KOPT-K1 (cell line): ENCODE data around the gene SLC12A7.

Source experiments
- H3K27ac ChIP-seq: fragments of 200-600 bp; sonication (generic); 2 replicates; pipeline ENCODE4 v1.5.1; 2016; ENCODE audit warnings: antibody characterized with exemption, mild to moderate bottlenecking, low read depth, low read length; ENCODE audit not compliant: poor library complexity, severe bottlenecking
- H3K36me3 ChIP-seq: fragments of 200-600 bp; sonication (generic); 2 replicates; pipeline ENCODE4 v1.5.1; 2017; ENCODE audit warnings: antibody characterized with exemption, mild to moderate bottlenecking, low read length, moderate library complexity; ENCODE audit not compliant: insufficient read depth
- H3K9me3 ChIP-seq: fragments of 200-600 bp; sonication (generic); 2 replicates; pipeline ENCODE4 v1.5.1; 2017; ENCODE audit warnings: antibody characterized with exemption, low read length, mild to moderate bottlenecking; ENCODE audit not compliant: insufficient read depth, poor library complexity, severe bottlenecking

SLC12A7 gene

GRCh38 chr5:1150866-1151265 is 39.0 kb upstream of the SLC12A7 start:
- no peaks in the 10 kb centered on the region for H3K36me3 ChIP-seq
- H3K27ac ChIP-seq: no peak overlapping the region
- no peaks in the 10 kb centered on the region for H3K9me3 ChIP-seq

DNA sequence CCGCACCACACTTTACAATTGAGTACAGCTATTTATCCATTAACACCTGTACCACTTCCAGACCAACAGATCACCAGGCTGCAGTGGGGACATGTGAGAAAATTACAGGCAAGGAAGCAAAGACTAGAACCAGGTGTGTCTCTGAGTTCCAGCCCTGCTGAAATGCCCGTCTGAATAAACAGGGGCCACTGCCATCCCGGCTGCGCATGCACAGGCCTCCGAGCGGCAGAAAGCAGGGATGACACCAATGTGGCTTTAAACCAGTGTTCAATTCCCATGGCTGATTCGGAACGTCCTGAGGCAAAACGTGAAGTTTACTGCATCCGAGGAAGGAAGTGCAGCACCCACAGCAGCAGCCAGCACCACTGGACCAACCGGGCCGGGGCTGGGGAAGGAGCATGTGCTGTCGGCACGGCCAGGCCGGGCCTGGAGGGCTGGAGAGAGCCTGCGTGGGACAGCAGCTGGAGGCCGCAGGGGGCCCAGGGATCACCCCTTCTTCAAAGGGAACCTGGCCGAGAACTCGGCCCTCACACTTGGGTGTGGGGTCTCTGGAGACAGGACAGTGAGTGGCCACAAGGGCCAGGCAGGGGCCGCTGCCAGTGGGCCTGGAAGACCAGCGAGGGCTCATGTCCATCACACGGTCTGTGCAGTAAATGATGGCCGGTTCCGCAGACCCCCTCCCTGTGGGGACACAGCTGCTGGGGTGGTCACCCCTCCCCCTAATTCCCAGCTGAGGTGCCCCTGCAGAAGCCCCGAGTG is 33.0 kb upstream of the SLC12A7 start:
- H3K36me3 ChIP-seq: no peaks in the 10 kb centered on the region
- no peaks in the 10 kb centered on the region for H3K9me3 ChIP-seq
- no peak overlapping the region for H3K27ac ChIP-seq

DNA sequence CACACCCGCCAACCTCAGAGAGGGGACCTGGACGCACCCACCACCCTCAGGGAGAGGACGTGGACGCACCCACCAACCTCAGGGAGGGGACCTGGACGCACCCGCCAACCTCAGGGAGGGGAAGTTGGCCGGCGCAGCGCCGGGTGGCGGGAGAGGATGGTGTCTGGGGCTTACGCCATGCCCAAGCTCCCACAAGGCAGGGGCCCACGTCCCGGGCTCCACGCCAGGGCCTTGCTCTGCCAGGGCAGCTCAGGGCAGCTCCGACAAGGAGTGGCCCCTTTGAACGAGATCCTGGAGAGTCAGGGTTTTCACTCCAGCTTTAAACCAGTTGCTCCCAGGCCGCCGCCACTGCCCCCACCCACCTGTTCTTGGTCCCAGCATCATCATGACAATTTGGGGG is 32.2 kb upstream of the SLC12A7 start:
- H3K36me3 ChIP-seq: no peaks in the 10 kb centered on the region
- no peak overlapping the region for H3K27ac ChIP-seq
- no peaks in the 10 kb centered on the region for H3K9me3 ChIP-seq

DNA sequence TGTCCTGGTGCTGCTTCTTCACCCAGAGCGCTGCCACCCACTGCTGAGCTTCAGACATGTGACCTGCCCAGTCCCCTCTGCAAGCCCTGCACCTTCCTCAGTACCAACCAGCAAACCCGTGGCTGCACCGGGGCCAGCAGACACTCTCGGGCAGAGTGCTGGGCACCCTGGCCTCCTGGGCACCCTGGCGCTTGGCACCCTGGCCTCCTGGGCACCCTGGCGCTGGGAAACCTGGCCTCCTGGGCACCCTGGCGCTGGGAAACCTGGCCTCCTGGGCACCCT is 31.7 kb upstream of the SLC12A7 start:
- no peaks in the 10 kb centered on the region for H3K9me3 ChIP-seq
- no peaks in the 10 kb centered on the region for H3K36me3 ChIP-seq
- no peak overlapping the region for H3K27ac ChIP-seq

DNA sequence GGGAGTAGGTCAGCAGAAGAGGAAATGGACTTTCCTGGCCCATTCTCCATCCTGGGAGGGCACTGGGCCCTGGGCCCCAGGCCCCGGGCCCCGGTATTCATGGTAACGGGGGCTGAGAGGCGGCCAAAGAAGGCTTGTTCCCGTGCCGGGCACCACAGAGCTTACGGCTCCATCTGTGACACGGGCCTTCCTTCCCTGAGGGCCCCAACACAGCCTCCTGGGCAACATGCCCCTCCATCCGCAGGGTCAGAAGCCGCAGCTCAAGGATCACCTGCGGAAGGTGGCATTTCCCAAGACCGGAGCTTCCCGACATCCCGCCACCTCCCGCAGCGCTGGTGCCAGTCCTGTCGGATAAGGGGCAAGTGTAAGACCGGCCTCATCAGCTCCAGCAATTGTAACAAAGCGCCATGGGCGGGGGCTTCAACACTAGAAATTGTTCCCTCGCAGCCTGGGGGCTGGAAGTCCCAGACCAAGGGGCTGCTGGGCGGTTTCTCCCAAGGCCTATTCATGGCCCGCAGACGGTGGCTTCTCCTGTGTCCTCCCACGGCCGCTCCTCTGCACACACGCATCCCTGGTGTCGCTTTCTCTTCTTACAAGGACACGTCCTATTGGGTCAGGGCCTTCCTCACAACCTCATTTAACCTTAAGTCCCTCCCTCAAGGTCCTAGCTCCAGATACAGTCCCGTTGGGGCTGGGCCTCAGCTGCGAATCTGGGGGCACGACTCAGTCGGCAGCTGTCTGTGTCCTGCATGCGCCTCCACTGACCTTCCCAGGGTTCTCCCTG is 31.2 kb upstream of the SLC12A7 start:
- Histone ChIP-seq H3K36me3 (no peaks in the 10 kb centered on the region), H3K9me3 (no peaks in the 10 kb centered on the region), H3K27ac (no peak overlapping the region)

- Histone ChIP-seq H3K27ac (no peak overlapping the region), H3K36me3 (no peaks in the 10 kb centered on the region), H3K9me3 (no peaks in the 10 kb centered on the region)
These were observed 30.0 kb upstream of the SLC12A7 start for GRCh38 chr5:1141834-1142233.

GRCh38 chr5:1140818-1141189 is 28.9 kb upstream of the SLC12A7 start:
- Histone ChIP-seq H3K27ac (no peak overlapping the region), H3K36me3 (no peaks in the 10 kb centered on the region), H3K9me3 (no peaks in the 10 kb centered on the region)

DNA sequence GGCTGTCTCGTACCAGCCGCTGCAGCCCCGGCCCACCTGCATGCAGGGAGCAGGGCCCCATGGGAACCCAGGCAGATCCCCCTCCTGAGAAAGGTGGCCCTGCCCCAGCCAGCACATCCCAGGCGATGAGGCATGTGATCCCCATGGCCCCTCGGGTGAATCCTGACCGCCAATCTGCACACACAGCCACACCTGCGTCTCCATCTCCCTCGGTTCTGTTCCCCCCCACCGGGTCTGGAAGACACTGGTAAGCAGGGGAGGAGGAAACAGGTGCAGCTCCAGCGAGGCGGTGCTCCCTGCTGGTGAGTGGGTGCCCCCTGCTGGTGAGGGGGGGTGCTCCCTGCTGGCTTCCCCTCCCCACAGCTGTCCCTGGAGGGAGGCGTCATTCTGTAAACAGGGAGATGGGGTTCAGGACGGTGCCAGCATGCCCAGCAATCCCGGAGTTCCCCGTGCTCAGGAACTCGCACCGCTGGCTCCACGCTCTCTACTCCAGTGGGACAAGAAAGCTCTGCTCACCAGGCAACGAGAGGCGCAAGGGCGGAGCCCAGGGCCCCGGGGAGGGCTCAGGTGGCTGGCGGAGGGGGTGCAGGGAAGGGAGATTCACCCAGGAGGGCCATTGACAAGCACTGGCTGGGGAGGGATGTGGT is 28.4 kb upstream of the SLC12A7 start:
- Histone ChIP-seq H3K27ac (no peak overlapping the region), H3K9me3 (no peaks in the 10 kb centered on the region), H3K36me3 (no peaks in the 10 kb centered on the region)

GRCh38 chr5:1139331-1140170 is 27.7 kb upstream of the SLC12A7 start:
- H3K27ac ChIP-seq: peak overlapping the region; percentile 3
- no peaks in the 10 kb centered on the region for H3K36me3 ChIP-seq
- no peaks in the 10 kb centered on the region for H3K9me3 ChIP-seq

GRCh38 chr5:1138445-1139245 is 26.8 kb upstream of the SLC12A7 start:
- Histone ChIP-seq H3K9me3 (no peaks in the 10 kb centered on the region), H3K27ac (no peak overlapping the region), H3K36me3 (no peaks in the 10 kb centered on the region)

GRCh38 chr5:1137567-1138444 is 25.9 kb upstream of the SLC12A7 start:
- Histone ChIP-seq H3K36me3 (no peaks in the 10 kb centered on the region), H3K27ac (no peak overlapping the region), H3K9me3 (no peaks in the 10 kb centered on the region)

- Histone ChIP-seq H3K9me3 (no peaks in the 10 kb centered on the region), H3K36me3 (no peaks in the 10 kb centered on the region), H3K27ac (no peak overlapping the region)
These were observed 25.0 kb upstream of the SLC12A7 start for GRCh38 chr5:1136814-1137213.

DNA sequence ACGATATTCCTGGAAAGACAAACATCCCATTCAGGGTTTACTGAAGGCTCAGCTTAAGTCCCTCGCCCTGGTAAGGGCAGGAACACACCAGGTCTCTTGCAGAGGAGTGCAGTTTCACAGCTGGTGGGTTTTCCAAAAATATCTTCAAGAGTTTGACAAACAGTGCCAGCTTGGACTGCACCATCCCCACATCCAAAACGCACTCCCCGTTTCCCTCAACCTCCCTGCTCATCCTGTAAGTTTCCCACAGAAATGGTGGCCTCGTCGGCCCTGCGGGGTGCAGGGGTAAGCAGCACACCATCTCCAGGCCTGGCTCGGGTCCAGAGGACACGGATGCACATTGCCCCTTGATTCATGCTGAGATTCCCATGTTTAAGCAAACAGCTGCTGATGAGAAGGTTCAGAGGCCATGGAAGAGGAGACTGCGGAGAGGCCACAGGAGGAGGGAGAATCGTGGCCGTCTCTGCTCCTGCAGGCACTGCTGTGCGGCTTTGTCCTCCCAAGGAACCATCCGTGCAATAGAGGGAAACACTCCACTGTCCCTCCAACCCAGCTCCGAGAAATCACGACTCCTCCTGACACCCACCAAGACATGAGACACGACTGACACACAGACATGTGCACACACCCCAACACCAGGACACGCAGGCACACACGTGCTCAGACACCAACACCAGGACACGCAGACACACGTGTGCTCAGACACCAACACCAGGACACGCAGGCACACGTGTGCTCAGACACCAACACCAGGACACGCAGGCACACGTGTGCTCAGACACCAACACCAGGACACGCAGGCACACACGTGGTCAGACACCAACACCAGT is 24.0 kb upstream of the SLC12A7 start:
- no peaks in the 10 kb centered on the region for H3K36me3 ChIP-seq
- H3K27ac ChIP-seq: no peak overlapping the region
- no peaks in the 10 kb centered on the region for H3K9me3 ChIP-seq
